IPS-15b (cell line): Measurements from ENCODE around the gene AASDH.

ENCODE experiments used
- H3K27me3 ChIP-seq: one replicate; pipeline ENCODE4 v1.6.1; 2013; ENCODE audit warnings: low read length; ENCODE audit not compliant: control insufficient read depth, insufficient read depth
- H3K36me3 ChIP-seq: one replicate; pipeline ENCODE4 v1.6.1; 2013; ENCODE audit warnings: low read length; ENCODE audit not compliant: control insufficient read depth, insufficient read depth
- H3K4me1 ChIP-seq: one replicate; pipeline ENCODE4 v1.6.1; 2013; ENCODE audit warnings: mild to moderate bottlenecking, low read length; ENCODE audit not compliant: control insufficient read depth, insufficient read depth
- H3K4me3 ChIP-seq: one replicate; pipeline ENCODE4 v1.5.1; 2013; ENCODE audit warnings: low read depth, low read length
- H3K9ac ChIP-seq: one replicate; pipeline ENCODE4 v1.6.1; 2013; ENCODE audit warnings: low read depth, mild to moderate bottlenecking, low read length
- H3K9me3 ChIP-seq: one replicate; pipeline ENCODE4 v1.6.1; 2013; ENCODE audit warnings: mild to moderate bottlenecking, low read length; ENCODE audit not compliant: control insufficient read depth, insufficient read depth

The AASDH gene

DNA sequence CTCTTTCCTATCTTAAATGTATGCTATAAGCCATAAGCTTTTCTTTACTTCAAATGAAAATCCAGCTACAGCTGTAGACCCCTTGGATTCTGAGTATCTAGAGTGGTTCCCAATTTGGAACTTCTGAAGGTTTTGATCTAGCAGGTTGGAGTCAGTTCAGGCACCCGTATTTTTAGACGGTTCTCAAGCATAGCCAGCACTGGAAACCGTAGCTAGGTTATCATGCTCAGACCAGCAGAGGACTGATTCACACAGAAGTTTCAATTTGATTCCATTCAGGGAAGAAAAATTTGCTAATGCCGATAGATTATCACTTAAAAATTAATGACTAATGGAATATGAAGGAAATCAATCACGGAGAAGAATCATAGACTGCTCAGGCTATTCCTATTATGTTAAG is 36.9 kb upstream of the AASDH start:
- no peaks in the 10 kb centered on the region for H3K9me3 ChIP-seq
- peaks cover 12% of the 10 kb centered on the region for H3K4me1 ChIP-seq
- H3K27me3 ChIP-seq: no peaks in the 10 kb centered on the region
- no peaks in the 10 kb centered on the region for H3K36me3 ChIP-seq
- H3K4me3 ChIP-seq: no peak overlapping the region
- no peak overlapping the region for H3K9ac ChIP-seq

DNA sequence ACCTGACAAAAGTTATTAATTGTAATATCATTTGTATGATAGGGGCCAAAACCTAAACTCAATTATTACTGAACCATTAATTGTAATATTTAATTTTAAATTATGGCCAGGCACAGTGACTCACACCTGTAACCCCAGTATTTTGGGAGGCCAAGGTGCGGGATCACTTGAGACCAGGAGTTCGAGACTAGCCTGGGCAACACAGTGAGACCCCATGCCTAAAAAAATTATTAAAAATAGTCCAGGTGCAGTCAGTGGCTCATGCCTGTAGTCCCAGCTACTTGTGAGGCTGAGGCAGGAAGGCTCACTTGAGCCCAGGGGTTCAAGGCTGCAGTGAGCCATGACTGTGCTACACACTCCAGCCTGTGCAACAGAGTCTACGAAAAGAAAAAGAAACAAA is 30.1 kb upstream of the AASDH start:
- no peaks in the 10 kb centered on the region for H3K9me3 ChIP-seq
- no peaks in the 10 kb centered on the region for H3K27me3 ChIP-seq
- no peak overlapping the region for H3K9ac ChIP-seq
- no peaks in the 10 kb centered on the region for H3K36me3 ChIP-seq
- no peaks in the 10 kb centered on the region for H3K4me1 ChIP-seq
- H3K4me3 ChIP-seq: no peak overlapping the region

DNA sequence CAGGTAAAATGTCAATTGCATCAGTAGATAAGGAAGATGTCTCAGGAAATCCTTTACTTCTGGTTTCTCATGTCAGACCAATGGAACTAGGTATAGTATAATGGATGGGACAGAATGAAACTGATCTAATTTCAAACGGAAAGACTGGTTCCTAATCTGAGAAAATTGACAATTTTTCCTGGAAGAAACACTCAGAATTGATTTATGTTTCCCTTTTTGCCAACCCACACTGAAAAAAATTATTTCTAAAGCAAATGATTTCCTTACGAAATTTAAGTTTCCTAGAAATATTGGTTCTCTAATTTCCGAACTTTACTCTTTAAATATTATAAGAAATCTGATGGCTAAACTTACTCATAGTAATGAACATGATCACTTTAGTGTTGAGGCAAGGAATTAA is 29.1 kb upstream of the AASDH start:
- H3K9me3 ChIP-seq: no peaks in the 10 kb centered on the region
- H3K9ac ChIP-seq: no peak overlapping the region
- H3K4me3 ChIP-seq: no peak overlapping the region
- peaks cover 4% of the 10 kb centered on the region for H3K4me1 ChIP-seq
- no peaks in the 10 kb centered on the region for H3K36me3 ChIP-seq
- H3K27me3 ChIP-seq: no peaks in the 10 kb centered on the region

DNA sequence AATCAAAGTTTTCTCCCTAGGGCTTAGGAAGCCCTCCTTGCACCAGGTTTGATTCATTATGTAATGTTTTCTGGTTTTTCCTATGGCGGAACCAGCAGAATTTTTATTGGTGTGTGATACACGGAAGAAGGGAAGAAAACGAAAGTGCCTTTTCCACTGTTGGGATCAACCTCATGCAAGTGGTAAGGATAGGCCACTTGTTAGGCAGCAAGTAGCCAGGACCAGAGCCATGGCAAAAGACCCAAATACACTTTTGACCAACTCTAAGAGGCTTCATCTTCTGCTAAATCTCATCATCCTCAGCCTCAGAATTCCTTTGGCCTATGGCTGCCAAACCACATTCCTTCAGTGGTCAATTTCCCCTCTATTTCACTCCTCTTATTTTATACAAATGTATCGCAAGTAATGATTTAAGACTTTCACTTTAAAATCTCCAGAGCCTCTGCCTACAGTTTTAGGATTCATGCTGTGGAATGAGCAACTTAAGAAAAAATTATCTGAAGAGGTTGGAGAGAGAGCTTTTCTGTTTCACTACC is 26.9 kb upstream of the AASDH start:
- Histone ChIP-seq H3K36me3 (no peaks in the 10 kb centered on the region), H3K9ac (no peak overlapping the region), H3K4me1 (peaks cover 13% of the 10 kb centered on the region), H3K9me3 (no peaks in the 10 kb centered on the region), H3K4me3 (no peak overlapping the region), H3K27me3 (no peaks in the 10 kb centered on the region)

DNA sequence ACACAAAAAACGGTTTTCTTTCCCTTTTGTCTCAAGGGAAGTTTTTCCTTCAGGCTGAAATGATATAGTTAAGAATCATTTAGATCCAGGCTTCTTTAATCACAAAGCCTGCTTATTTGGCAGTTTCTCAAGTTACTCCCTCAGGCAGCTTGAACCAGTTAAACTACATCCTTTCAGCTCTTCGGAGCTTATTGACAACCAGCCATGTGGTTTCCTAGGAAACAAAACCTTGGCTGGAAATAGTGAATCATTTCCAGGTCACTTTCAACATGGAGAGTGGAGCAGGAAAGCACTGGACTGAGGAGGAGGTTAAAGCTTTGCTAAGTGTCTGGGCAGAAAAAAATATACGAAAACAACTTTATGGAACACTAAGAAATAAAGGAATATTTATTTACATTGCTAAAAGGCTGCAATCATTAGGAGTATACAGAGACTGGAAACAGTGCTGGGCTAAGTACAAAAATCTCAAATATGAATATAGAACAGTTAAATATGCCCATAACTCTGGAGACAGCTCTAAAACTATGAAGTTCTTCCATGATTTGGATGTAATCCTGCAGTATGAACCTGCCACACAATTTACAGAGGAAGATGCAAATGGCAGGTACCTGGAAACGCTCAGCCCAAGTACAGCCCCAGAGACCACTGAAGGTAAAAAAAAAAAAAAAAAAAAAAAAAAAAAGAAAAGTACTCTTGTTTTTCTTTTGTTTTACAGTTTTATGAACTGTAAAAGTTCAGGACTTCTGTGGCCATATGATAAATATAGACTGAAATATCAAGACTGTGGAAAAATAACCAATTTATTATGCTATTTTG is 23.2 kb upstream of the AASDH start:
- H3K9me3 ChIP-seq: no peaks in the 10 kb centered on the region
- peaks cover 10% of the 10 kb centered on the region for H3K36me3 ChIP-seq
- peaks cover 18% of the 10 kb centered on the region for H3K4me1 ChIP-seq
- no peak overlapping the region for H3K4me3 ChIP-seq
- no peak overlapping the region for H3K9ac ChIP-seq
- no peaks in the 10 kb centered on the region for H3K27me3 ChIP-seq

DNA sequence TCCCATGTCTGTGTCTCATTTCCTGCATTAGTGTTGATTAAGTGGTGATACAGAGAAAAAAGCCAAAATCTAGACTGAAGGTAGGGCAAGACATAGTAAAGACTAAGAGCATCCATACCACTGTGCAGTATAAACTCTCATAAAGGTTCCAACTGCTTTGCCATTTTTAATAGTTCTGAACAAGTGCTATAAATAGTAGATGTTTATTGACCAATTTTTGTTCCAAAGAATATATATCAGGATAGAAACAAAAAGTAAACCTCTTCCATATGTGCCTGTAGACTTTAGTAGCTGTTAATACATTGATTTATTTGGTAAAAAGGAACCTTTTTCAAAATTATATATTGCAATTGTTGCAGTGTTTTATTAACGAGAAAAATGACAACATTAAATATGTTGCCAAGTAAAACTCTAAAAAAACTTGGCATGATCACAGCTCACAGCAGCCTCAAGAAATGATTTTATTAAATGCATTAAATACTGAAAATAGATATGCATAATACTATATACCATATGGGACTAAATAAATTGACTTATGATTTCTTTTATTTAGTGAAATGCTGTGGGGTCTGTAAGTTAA is 22.3 kb upstream of the AASDH start:
- H3K9ac ChIP-seq: no peak overlapping the region
- no peaks in the 10 kb centered on the region for H3K9me3 ChIP-seq
- no peaks in the 10 kb centered on the region for H3K27me3 ChIP-seq
- no peak overlapping the region for H3K4me3 ChIP-seq
- peaks cover 10% of the 10 kb centered on the region for H3K36me3 ChIP-seq
- peaks cover 18% of the 10 kb centered on the region for H3K4me1 ChIP-seq

DNA sequence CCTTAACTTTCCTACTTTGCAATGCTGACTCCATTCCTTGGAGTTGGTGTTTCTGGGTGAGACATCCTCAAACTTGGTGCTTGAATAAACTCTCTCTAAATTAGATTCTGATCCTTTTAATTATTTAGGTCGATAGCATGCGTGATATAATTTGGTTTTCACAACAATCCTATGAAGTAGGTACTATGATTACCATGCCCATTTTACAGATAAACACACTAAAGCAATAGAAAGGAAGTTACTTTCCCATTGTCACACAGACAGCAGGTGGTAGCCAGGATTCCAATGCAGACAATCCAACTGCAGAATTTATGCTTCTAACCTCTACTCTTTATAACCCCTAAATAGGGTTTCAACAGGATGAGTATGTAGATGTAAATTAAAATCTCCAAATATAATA is 21.7 kb upstream of the AASDH start:
- H3K9ac ChIP-seq: no peak overlapping the region
- H3K36me3 ChIP-seq: peaks cover 10% of the 10 kb centered on the region
- no peak overlapping the region for H3K4me3 ChIP-seq
- H3K9me3 ChIP-seq: no peaks in the 10 kb centered on the region
- no peaks in the 10 kb centered on the region for H3K27me3 ChIP-seq
- peaks cover 18% of the 10 kb centered on the region for H3K4me1 ChIP-seq

DNA sequence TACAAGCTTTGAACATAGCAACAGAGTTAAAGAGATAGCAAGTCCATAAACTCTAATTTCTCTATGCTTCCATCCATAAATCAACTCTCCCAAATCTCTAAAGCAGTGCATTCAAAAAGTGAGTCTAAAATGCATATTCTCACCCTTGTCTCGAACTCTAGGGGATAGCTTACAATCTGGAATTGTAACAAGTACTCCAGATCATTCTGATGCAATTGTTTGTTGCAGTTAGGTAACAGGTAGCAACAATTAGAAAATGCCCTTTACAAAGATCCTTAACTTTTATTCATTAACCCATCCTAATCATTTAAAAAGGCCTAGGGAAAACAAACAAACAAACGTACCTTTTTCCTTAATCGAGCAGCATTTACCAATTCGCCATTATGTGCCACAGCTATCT is 18.9 kb upstream of the AASDH start:
- Histone ChIP-seq H3K4me1 (peaks cover 14% of the 10 kb centered on the region), H3K27me3 (no peaks in the 10 kb centered on the region), H3K4me3 (no peak overlapping the region), H3K36me3 (peaks cover 13% of the 10 kb centered on the region), H3K9me3 (no peaks in the 10 kb centered on the region), H3K9ac (no peak overlapping the region)

DNA sequence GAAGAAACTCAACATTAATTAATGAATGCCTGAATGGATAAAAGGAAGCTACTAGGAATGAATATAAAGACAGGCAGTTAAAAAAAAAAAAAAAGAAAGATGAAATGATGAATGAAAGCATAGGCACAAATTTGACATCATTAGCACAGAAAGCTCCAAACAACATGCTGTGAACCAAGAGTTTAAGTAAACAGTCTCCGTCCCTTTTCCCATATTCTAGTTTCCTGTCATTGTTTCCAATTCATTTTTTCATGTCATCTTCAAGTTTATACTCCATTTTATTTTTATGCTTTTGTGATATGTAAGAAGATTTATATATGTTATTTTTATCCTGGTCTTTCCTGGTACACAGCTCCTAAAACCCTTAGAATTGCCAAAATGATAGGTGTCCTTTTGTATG is 17.7 kb upstream of the AASDH start:
- Histone ChIP-seq H3K9ac (no peak overlapping the region), H3K36me3 (peaks cover 13% of the 10 kb centered on the region), H3K4me1 (peaks cover 21% of the 10 kb centered on the region), H3K27me3 (no peaks in the 10 kb centered on the region), H3K9me3 (no peaks in the 10 kb centered on the region), H3K4me3 (no peak overlapping the region)

DNA sequence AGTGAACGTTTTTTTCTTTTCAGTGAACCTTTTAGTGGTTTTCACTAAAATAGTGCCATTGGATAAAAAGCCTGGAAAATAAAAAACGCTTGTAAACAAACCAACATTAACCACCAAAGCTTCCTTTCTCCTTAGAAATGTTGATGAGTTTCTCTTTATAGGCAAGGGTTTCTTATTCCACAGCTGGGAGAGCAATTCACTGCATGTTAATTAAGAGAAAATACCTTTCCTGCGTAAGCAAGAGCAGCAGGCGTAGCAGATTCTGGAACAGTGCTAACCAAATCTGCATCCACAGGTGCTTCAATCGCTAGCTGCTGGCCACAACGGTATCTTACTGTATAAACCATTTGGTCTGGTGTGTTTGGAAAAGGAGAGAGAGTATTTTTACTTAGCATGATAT is 13.3 kb upstream of the AASDH start:
- H3K4me1 ChIP-seq: peaks cover 10% of the 10 kb centered on the region
- H3K4me3 ChIP-seq: no peak overlapping the region

DNA sequence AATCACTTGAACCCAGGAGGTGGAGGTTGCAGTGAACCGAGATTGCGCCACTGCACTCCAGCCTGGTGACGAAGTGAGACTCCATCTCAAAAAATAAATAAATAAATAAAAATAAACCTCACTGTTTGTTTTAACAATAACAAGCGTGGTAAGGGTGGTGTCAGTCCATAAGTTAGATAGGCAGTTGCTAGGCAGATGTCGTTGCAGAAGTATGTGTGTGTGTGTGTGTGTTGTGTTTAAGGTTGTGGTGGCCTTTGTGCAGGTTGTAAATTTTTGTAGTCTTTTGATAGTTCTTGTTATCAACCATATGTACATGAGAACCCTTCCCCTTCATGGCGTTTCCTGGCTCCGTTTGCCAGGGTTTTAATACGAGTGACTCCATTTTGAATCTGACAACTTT is 4.0 kb upstream of the AASDH start:
- Histone ChIP-seq H3K9ac (no peak overlapping the region), H3K36me3 (no peaks in the 10 kb centered on the region), H3K9me3 (no peaks in the 10 kb centered on the region), H3K27me3 (no peaks in the 10 kb centered on the region), H3K4me3 (no peak overlapping the region), H3K4me1 (peaks cover 3% of the 10 kb centered on the region)

More for the DNA sequence above, 13.3 kb upstream of the AASDH start:
- H3K36me3 ChIP-seq: peaks cover 3% of the 10 kb centered on the region
- H3K9me3 ChIP-seq: no peaks in the 10 kb centered on the region
- no peak overlapping the region for H3K9ac ChIP-seq
- H3K27me3 ChIP-seq: no peaks in the 10 kb centered on the region

DNA sequence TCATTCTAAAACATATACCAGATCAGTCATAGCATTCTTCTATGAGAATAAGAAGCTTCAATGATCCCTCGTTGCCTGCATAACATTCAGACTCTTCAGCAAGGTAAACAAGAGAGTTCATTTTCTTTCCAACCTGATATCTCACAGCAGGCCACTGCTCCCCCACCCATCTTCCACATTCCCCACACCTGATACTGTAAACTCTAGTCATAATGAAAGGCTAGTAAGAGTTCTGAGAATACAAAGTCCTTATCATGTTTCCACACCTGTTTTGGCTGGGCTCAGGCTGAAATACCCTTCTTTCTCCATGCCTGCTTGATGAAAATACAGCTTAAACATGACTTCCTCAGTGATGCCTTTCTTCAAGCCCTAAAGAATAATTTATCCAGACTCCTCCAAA is 2.3 kb upstream of the AASDH start:
- H3K4me3 ChIP-seq: no peak overlapping the region
- no peaks in the 10 kb centered on the region for H3K27me3 ChIP-seq
- no peak overlapping the region for H3K9ac ChIP-seq
- peaks cover 3% of the 10 kb centered on the region for H3K4me1 ChIP-seq
- no peaks in the 10 kb centered on the region for H3K9me3 ChIP-seq
- no peaks in the 10 kb centered on the region for H3K36me3 ChIP-seq
